ENCODE results near the gene VPS13D. TPM values are rescaled to one million over a fixed set of nuclear protein-coding genes. Genes with fewer than 3 reads are reported as not detected.
A peak's percentile ranks its signal among the peaks of the same experiment; 100 is the strongest.

Gene VPS13D
- total RNA-seq, 2 donors from 2014 or later = 54.3 to 56.0 TPM

- Histone ChIP-seq H3K27me3 (no peaks in the 10 kb centered on the region), H3K9me3 (no peaks in the 10 kb centered on the region), H3K27ac (no peak overlapping the region), H3K36me3 (no peaks in the 10 kb centered on the region), H3K9ac (ENCODE audit: low read depth in 2 of 2, low read length in 2 of 2) (no peak overlapping the region), H3K4me1 (peaks cover 7% of the 10 kb centered on the region), H3K4me3 (no peak overlapping the region)
- TF ChIP-seq CTCF (IDR thresholded peaks at IDR 0.05) = no peak
- intact Hi-C loops (cut with DNase I) = no loop called here
- no peak for DNase-seq
Measured at GRCh38 chr1:12372180-12372579, 142.3 kb downstream of the VPS13D start.

DNA sequence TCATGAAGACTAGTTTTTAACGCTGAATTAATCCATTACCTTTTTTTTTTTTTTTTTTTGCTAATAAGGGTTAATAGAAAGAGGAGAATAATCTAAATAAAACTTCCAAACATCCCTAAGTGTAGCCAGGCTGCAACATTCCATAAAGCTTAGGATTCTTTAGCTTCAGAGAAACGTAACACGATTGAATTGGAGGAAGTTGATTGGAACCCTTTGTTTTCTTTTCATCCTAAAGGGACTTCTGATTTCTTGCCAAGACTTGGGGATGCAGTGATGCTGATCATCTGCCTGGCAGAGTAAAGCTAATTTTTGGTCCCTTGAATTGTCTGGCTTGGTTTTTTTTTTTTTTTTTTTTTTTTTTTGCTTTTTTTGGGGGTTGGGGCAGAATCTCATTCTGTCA lies 142.9 kb downstream of the VPS13D start:
- Histone ChIP-seq H3K9me3 (no peaks in the 10 kb centered on the region), H3K4me3 (no peak overlapping the region), H3K36me3 (no peaks in the 10 kb centered on the region), H3K9ac (ENCODE audit: low read depth in 2 of 2, low read length in 2 of 2) (no peak overlapping the region), H3K27me3 (no peaks in the 10 kb centered on the region), H3K4me1 (peaks cover 7% of the 10 kb centered on the region), H3K27ac (no peak overlapping the region)
- no peak for DNase-seq
- TF ChIP-seq CTCF (IDR thresholded peaks at IDR 0.05) = no peak
- intact Hi-C loops (cut with DNase I) = no loop called here

DNA sequence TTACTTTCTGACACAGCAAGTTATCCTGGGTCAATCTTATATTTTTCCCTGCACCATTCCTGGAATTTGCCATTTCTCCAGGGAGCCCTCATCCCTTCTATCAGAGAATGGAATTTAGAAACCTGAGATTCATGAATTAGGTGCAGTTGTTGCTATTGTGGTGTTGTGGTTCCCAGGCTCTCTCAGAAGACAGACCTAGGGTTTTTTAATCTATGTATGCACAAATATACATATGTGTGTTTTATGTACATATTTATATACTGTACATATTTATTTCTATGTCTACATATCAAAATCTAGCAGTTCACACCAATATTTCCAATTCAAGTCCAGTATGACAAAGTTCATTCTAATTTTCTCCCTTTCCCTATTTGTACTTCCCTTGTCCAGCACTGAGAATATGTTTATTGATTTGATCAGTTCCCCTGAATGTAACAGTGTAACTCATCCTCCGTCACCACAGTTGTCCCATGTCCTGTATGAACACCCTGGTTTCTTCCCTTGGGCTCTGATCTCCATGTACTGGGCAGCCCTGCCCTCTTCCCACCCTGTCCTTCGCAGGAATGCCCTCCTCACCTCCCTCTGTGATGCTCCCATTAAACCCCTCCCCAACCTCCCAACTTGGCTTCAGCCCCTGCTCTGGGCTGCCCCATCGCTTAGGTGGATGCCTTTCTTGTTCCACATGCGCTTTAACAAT lies 145.5 kb downstream of the VPS13D start:
- no peak overlapping the region for H3K9ac ChIP-seq (ENCODE audit: low read depth in 2 of 2, low read length in 2 of 2)
- no peak overlapping the region for H3K4me3 ChIP-seq
- intact Hi-C loops (cut with DNase I) = no loop called here
- TF ChIP-seq CTCF (IDR thresholded peaks at IDR 0.05) = no peak
- no peaks in the 10 kb centered on the region for H3K9me3 ChIP-seq
- peaks cover 9% of the 10 kb centered on the region for H3K4me1 ChIP-seq
- H3K27me3 ChIP-seq = no peaks in the 10 kb centered on the region
- no peaks in the 10 kb centered on the region for H3K36me3 ChIP-seq
- H3K27ac ChIP-seq = no peak overlapping the region
- no peak for DNase-seq

- peak overlapping the region; percentile 28 for H3K27ac ChIP-seq
- no peak for DNase-seq
- H3K9ac ChIP-seq (ENCODE audit: low read depth in 2 of 2, low read length in 2 of 2) = no peak overlapping the region
- H3K4me3 ChIP-seq = no peak overlapping the region
- no peaks in the 10 kb centered on the region for H3K27me3 ChIP-seq
- H3K4me1 ChIP-seq = peaks cover 11% of the 10 kb centered on the region
- no peaks in the 10 kb centered on the region for H3K36me3 ChIP-seq
- no peak for TF ChIP-seq CTCF (IDR thresholded peaks at IDR 0.05)
- intact Hi-C loops (cut with DNase I) = no loop called here
- no peaks in the 10 kb centered on the region for H3K9me3 ChIP-seq
Measured at GRCh38 chr1:12376236-12377045, 146.6 kb downstream of the VPS13D start.

GRCh38 chr1:12380326-12381249 lies 150.8 kb downstream of the VPS13D start:
- Histone ChIP-seq H3K36me3 (no peaks in the 10 kb centered on the region), H3K27me3 (no peaks in the 10 kb centered on the region), H3K4me1 (peaks cover 16% of the 10 kb centered on the region), H3K27ac (peak overlapping the region; percentile 70), H3K9me3 (no peaks in the 10 kb centered on the region), H3K9ac (ENCODE audit: low read depth in 2 of 2, low read length in 2 of 2) (peak overlapping the region in 1 of 2 donors; percentile 46), H3K4me3 (no peak overlapping the region)
- intact Hi-C loops (cut with DNase I) = no loop called here
- TF ChIP-seq CTCF (IDR thresholded peaks at IDR 0.05) = no peak
- DNase-seq = peak; percentile 29

Data from colonic mucosa (tissue), 4 donors.